HCT116 (cell line): ENCODE results near the gene NAT10.
A peak's percentile ranks its signal among the peaks of the same experiment; 100 is the strongest.

Experiments
- CTCF ChIP-seq, 3 experiments: fragments of 200-600 bp in 1 of 3; sonication (generic) in 1 of 3; IDR thresholded peaks in 2 of 3; conservative IDR thresholded peaks in 1 of 3; 2 replicates each; pipeline ENCODE4 v1.5.1; 2012 to 2017; ENCODE audit warnings: low read depth in 2 of 3, low read length in 2 of 3, antibody characterized with exemption in 1 of 3, borderline replicate concordance in 1 of 3, control low read depth in 1 of 3, mild to moderate bottlenecking in 1 of 3, mixed read lengths in 1 of 3, mixed run types in 1 of 3, moderate library complexity in 1 of 3; ENCODE audit not compliant: insufficient read depth in 1 of 3
- EZH2 ChIP-seq: fragments of 200-600 bp; sonication (generic); IDR thresholded peaks from 2 replicates; pipeline ENCODE4 v1.6.1; 2017; ENCODE audit warnings: antibody characterized with exemption, mixed run types
- FOSL1 ChIP-seq: IDR thresholded peaks from 2 replicates; pipeline ENCODE4 v1.6.1; 2012; ENCODE audit warnings: low read depth
- POLR2A ChIP-seq: IDR thresholded peaks from 2 replicates; pipeline ENCODE4 v1.7.0; 2011; ENCODE audit warnings: borderline replicate concordance; ENCODE audit not compliant: insufficient read depth, insufficient read length; ENCODE audit errors: extremely low read depth
- POLR2AphosphoS5 ChIP-seq: IDR thresholded peaks from 2 replicates; pipeline ENCODE4 v1.6.1; 2011; ENCODE audit warnings: mild to moderate bottlenecking, low read depth, low read length, moderate library complexity
- RAD21 ChIP-seq: IDR thresholded peaks from 2 replicates; pipeline ENCODE4 v1.6.1; 2012; ENCODE audit warnings: low read depth, mild to moderate bottlenecking
- SP1 ChIP-seq: IDR thresholded peaks from 2 replicates; pipeline ENCODE4 v1.6.1; 2012; ENCODE audit warnings: low read depth
- SRF ChIP-seq: IDR thresholded peaks from 2 replicates; pipeline ENCODE4 v1.6.1; 2012; ENCODE audit warnings: low read depth
- TCF7L2 ChIP-seq: IDR thresholded peaks from 2 replicates; pipeline ENCODE4 v1.7.0; 2011; ENCODE audit warnings: borderline replicate concordance, inconsistent platforms; ENCODE audit not compliant: insufficient read depth, insufficient read length; ENCODE audit errors: extremely low read depth
- ZBTB33 ChIP-seq: IDR thresholded peaks from 2 replicates; pipeline ENCODE4 v1.6.1; 2011; ENCODE audit warnings: mild to moderate bottlenecking, low read length, moderate library complexity; ENCODE audit not compliant: insufficient replicate concordance; ENCODE audit errors: extremely low read depth

- TF ChIP-seq EZH2 (no peak), CTCF (IDR thresholded peaks at IDR 0.05 in 2 of 3, conservative IDR thresholded peaks at IDR 0.05 in 1 of 3; ENCODE audit: borderline replicate concordance in 1 of 3, insufficient read depth in 1 of 3, low read depth in 2 of 3, low read length in 2 of 3) (no peak), POLR2A (no peak), FOSL1 (peak; percentile 52), POLR2AphosphoS5 (no peak; the same call in 1 of the 2 replicates), RAD21 (no peak), TCF7L2 (no peak), SP1 (peak; percentile 23), SRF (no peak), ZBTB33 (no peak)
These were observed 87.3 kb downstream of the NAT10 start for GRCh38 chr11:34192481-34193401.
